HCT116 (cell line): ENCODE measurements around the gene ZNF750.

Experiments
- CTCF ChIP-seq, 3 experiments: fragments of 200-600 bp in 1 of 3; sonication (generic) in 1 of 3; IDR thresholded peaks in 2 of 3; conservative IDR thresholded peaks in 1 of 3; 2 replicates each; pipeline ENCODE4 v1.5.1; 2012 to 2017; ENCODE audit warnings: low read depth in 2 of 3, low read length in 2 of 3, antibody characterized with exemption in 1 of 3, borderline replicate concordance in 1 of 3, control low read depth in 1 of 3, mild to moderate bottlenecking in 1 of 3, mixed read lengths in 1 of 3, mixed run types in 1 of 3, moderate library complexity in 1 of 3; ENCODE audit not compliant: insufficient read depth in 1 of 3
- EZH2phosphoT487 ChIP-seq: fragments of 200-600 bp; IDR thresholded peaks from 2 replicates; pipeline ENCODE4 v1.6.1; 2018; ENCODE audit warnings: antibody characterized with exemption, borderline replicate concordance
- POLR2A ChIP-seq: IDR thresholded peaks from 2 replicates; pipeline ENCODE4 v1.7.0; 2011; ENCODE audit warnings: borderline replicate concordance; ENCODE audit not compliant: insufficient read depth, insufficient read length; ENCODE audit errors: extremely low read depth
- SIN3A ChIP-seq: IDR thresholded peaks from 2 replicates; pipeline ENCODE4 v1.6.1; 2012; ENCODE audit warnings: low read depth
- SP1 ChIP-seq: IDR thresholded peaks from 2 replicates; pipeline ENCODE4 v1.6.1; 2012; ENCODE audit warnings: low read depth
- YY1 ChIP-seq: IDR thresholded peaks from 2 replicates; pipeline ENCODE4 v1.6.1; 2011; ENCODE audit warnings: low read length, low read depth, moderate library complexity, mild to moderate bottlenecking; ENCODE audit not compliant: insufficient replicate concordance; ENCODE audit errors: extremely low read depth

DNA sequence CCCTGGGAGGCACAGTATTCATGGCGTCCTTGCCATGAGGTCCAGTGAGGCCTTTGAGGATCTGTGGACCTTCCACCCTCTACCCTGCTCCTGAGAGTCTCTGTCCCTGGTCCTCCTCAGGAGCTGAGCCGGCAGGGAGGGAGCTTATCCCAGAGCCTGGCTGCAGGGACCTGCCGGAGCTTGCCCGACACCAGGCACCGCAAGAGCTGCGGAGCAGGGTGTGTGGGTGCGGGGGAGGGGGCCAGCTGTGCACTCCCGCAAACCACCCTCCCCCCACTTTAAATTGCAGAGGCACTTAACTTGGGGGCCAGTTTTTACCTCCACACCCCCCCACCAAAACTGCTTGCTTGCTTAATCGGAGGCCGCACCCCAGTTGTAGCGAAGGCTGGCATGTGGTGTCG lies 609 bp upstream of the ZNF750 start:
- TF ChIP-seq SIN3A: no peak
- TF ChIP-seq CTCF (IDR thresholded peaks at IDR 0.05 in 2 of 3, conservative IDR thresholded peaks at IDR 0.05 in 1 of 3; ENCODE audit: borderline replicate concordance in 1 of 3, insufficient read depth in 1 of 3, low read depth in 2 of 3, low read length in 2 of 3): no peak
- TF ChIP-seq SP1: no peak
- TF ChIP-seq YY1: no peak
- TF ChIP-seq EZH2phosphoT487: no peak
- TF ChIP-seq POLR2A: no peak
